Putamen (tissue), 1 donor: Measurements from ENCODE around the gene JKAMP.

Experiments
- DNase-seq: peaks from one replicate; pipeline ENCODE4 v3.0.0-alpha.2; 2016; ENCODE audit warnings: low spot score

The JKAMP gene

GRCh38 chr14:59540852-59541251 is 56.5 kb downstream of the JKAMP start:
- DNase-seq: no peak

DNA sequence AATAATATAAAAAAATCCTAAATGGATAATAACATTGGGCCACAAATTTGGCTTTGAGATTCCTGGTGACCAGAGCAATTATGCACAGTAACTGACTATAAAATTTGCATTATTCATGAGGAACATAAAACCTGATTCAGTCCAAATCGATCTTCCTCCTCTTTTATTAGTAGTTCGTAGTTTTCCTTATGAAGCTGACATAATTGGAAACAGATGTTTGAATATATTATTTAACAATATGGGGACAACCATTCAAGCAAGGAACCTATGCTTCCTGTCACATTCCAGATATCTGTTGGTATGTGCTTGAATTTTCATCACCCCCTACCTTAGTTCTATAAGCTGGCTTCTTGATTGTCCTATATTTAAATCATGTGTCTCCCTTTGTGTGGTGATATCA is 57.4 kb downstream of the JKAMP start:
- no peak for DNase-seq

GRCh38 chr14:59543873-59544272 is 59.6 kb downstream of the JKAMP start:
- no peak for DNase-seq

GRCh38 chr14:59547310-59547709 is 63.0 kb downstream of the JKAMP start:
- DNase-seq: no peak
